Breast epithelium (tissue), 4 donors: Measurements from ENCODE around the gene TRPV6. TPM values are rescaled to one million over a fixed set of nuclear protein-coding genes. Genes with fewer than 3 reads are reported as not detected.
A peak's percentile ranks its signal among the peaks of the same experiment; 100 is the strongest.

ENCODE experiments used
- DNase-seq, 2 donors: peaks; one replicate each; pipeline ENCODE4 v3.0.0-alpha.2; 2019; ENCODE audit warnings: low spot score in 2 of 2
- H3K27ac ChIP-seq, 2 donors: fragments of 200-600 bp; sonication (generic) in 1 of 2; one replicate each; pipeline ENCODE4 v1.5.1; 2016 to 2019; ENCODE audit warnings: mild to moderate bottlenecking in 1 of 2
- H3K27me3 ChIP-seq, 2 donors: fragments of 200-600 bp; sonication (generic) in 1 of 2; one replicate each; pipeline versions ENCODE4 v1.5.1 to v1.6.0; 2017 to 2019; ENCODE audit warnings: control low read depth in 1 of 2, mild to moderate bottlenecking in 1 of 2
- H3K36me3 ChIP-seq: fragments of 200-600 bp; one replicate; pipeline ENCODE4 v1.5.1; 2019
- H3K4me1 ChIP-seq, 2 donors: fragments of 200-600 bp; sonication (generic); one replicate each; pipeline ENCODE4 v1.5.1; 2016 to 2019; ENCODE audit warnings: control low read depth in 1 of 2
- H3K4me3 ChIP-seq, 3 donors: fragments of 200-600 bp; sonication (generic); 1 replicate in 2 of 3; 2 replicates in 1 of 3; pipeline ENCODE4 v1.5.1; 2016 to 2019; ENCODE audit warnings: mild to moderate bottlenecking in 3 of 3, moderate library complexity in 2 of 3
- H3K9me3 ChIP-seq, 2 donors: fragments of 200-600 bp; sonication (generic) in 1 of 2; one replicate each; pipeline ENCODE4 v1.5.1; 2016 to 2019; ENCODE audit warnings: control low read depth in 1 of 2
- POLR2A ChIP-seq: fragments of 450-650 bp; IDR thresholded peaks from one replicate; pipeline ENCODE4 v1.6.1; 2016; ENCODE audit warnings: antibody characterized with exemption, mild to moderate bottlenecking, moderate library complexity
- POLR2AphosphoS5 ChIP-seq, 3 donors: sonication (generic); formaldehyde crosslinking; IDR thresholded peaks; one replicate each; pipeline ENCODE4 v1.6.1; 2017; ENCODE audit warnings: antibody characterized with exemption in 3 of 3
- intact Hi-C: fragments of 100-400 bp; cut with DNase I; formaldehyde crosslinking; loops from one replicate; pipeline ENCODE4 v1.15.1; 2023; ENCODE audit warnings: low total_unique reads
- total RNA-seq, 3 donors: library from RNA; depleted of rRNA; stranded (reverse); fragments of >200 nt; gene quantifications; one replicate each; pipeline ENCODE4 v1.1.0, GENCODE V29; 2016
- TF ChIP-seq, protein P1 (sequence below), 3 donors: fragments of 450-650 bp; IDR thresholded peaks; one replicate each; pipeline ENCODE4 v1.5.1; 2016 to 2017; ENCODE audit warnings: antibody characterized with exemption in 3 of 3, mild to moderate bottlenecking in 3 of 3, moderate library complexity in 3 of 3

Gene TRPV6
- total RNA-seq, 3 donors from 2014 or later = under 0.01 to 19.8 (median 13.4) TPM

DNA sequence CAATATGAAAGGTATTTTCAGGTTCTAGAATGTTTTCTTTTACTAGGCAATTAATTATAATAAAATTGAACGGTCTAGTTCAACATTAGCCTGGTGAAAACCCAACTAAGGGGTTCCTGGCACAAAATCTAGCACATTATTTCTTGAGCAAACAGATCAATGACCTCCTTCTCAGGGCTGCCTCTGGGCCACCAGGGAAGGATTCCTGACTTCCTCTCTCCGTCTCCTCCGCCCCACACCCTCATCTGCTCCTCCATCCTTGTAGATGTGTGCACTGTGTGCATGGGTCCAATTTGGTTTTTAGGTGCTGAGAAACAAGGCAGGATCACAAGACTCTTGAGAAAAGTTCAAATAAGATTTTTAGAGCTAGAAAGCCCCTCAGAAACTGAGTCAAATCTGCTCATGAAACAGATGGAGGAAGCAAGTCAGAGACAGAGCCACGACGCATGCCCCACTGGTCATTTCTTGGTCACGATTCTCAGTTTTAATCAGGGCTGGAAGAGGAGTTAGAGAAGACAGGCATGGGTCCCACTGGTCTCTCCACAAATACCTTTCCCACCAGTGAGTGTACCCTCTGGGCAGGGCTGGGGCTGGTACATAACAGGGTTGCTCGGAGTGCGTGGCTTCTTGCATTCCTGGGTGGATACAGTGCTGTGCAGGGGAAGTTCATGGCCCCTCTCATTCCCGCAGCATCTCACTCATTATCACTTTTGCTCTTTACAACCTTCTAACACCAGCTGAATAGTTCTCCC lies 3.8 kb downstream of the TRPV6 start:
- peak overlapping the region in 1 of 3 donors; percentile 12 for H3K4me3 ChIP-seq
- H3K4me1 ChIP-seq = no peaks in the 10 kb centered on the region
- no peak for TF ChIP-seq POLR2A
- TF ChIP-seq POLR2AphosphoS5 (IDR thresholded peaks at IDR 0.05) = no peak
- TF ChIP-seq, protein P1, sequence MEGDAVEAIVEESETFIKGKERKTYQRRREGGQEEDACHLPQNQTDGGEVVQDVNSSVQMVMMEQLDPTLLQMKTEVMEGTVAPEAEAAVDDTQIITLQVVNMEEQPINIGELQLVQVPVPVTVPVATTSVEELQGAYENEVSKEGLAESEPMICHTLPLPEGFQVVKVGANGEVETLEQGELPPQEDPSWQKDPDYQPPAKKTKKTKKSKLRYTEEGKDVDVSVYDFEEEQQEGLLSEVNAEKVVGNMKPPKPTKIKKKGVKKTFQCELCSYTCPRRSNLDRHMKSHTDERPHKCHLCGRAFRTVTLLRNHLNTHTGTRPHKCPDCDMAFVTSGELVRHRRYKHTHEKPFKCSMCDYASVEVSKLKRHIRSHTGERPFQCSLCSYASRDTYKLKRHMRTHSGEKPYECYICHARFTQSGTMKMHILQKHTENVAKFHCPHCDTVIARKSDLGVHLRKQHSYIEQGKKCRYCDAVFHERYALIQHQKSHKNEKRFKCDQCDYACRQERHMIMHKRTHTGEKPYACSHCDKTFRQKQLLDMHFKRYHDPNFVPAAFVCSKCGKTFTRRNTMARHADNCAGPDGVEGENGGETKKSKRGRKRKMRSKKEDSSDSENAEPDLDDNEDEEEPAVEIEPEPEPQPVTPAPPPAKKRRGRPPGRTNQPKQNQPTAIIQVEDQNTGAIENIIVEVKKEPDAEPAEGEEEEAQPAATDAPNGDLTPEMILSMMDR (IDR thresholded peaks at IDR 0.05) = no peak
- H3K36me3 ChIP-seq = no peaks in the 10 kb centered on the region
- peak overlapping the region; percentile 1 to 46 for H3K27ac ChIP-seq
- DNase-seq = no peak
- no peaks in the 10 kb centered on the region for H3K9me3 ChIP-seq
- no peaks in the 10 kb centered on the region for H3K27me3 ChIP-seq
- intact Hi-C loops = no loop called here

- TF ChIP-seq, protein P1 (IDR thresholded peaks at IDR 0.05) = peak; percentile 55 to 80 (median 65)
- no peak for TF ChIP-seq POLR2AphosphoS5 (IDR thresholded peaks at IDR 0.05)
- DNase-seq = no peak
Measured at GRCh38 chr7:142880876-142881505, 4.6 kb downstream of the TRPV6 start.

GRCh38 chr7:142879060-142879459 lies 6.5 kb downstream of the TRPV6 start:
- intact Hi-C loops = no loop called here
- no peak for DNase-seq
- Histone ChIP-seq H3K27me3 (no peaks in the 10 kb centered on the region), H3K4me3 (no peak overlapping the region), H3K27ac (no peak overlapping the region), H3K4me1 (no peaks in the 10 kb centered on the region), H3K36me3 (no peaks in the 10 kb centered on the region), H3K9me3 (no peaks in the 10 kb centered on the region)
- TF ChIP-seq POLR2AphosphoS5 (IDR thresholded peaks at IDR 0.05) (no peak), POLR2A (no peak)
- TF ChIP-seq, protein P1 (IDR thresholded peaks at IDR 0.05) = no peak

More at GRCh38 chr7:142880876-142881505, 4.6 kb downstream of the TRPV6 start:
- Histone ChIP-seq H3K4me3 (no peak overlapping the region), H3K9me3 (no peaks in the 10 kb centered on the region), H3K4me1 (no peaks in the 10 kb centered on the region), H3K27me3 (no peaks in the 10 kb centered on the region), H3K27ac (no peak overlapping the region), H3K36me3 (no peaks in the 10 kb centered on the region)
- intact Hi-C loops = no loop called here

- no peak overlapping the region for H3K4me3 ChIP-seq
- H3K4me1 ChIP-seq = no peaks in the 10 kb centered on the region
- no peak for DNase-seq
- no peaks in the 10 kb centered on the region for H3K27me3 ChIP-seq
- H3K9me3 ChIP-seq = no peaks in the 10 kb centered on the region
- TF ChIP-seq POLR2AphosphoS5 (IDR thresholded peaks at IDR 0.05) (no peak), POLR2A (no peak)
- TF ChIP-seq, protein P1 (IDR thresholded peaks at IDR 0.05) = no peak
- intact Hi-C loops = no loop called here
- no peaks in the 10 kb centered on the region for H3K36me3 ChIP-seq
- H3K27ac ChIP-seq = no peak overlapping the region
Measured at GRCh38 chr7:142878315-142878714, 7.2 kb downstream of the TRPV6 start.
